HEK293T (cell line): Measurements from ENCODE around the gene LIPG.

ENCODE experiments used
- CTCF ChIA-PET: fragments of 350-600 bp; formaldehyde crosslinking; extraction: SDS; loops from one replicate; lab custom pipeline; 2021; ENCODE audit warnings: antibody characterized with exemption, inconsistent platforms; lab: Yijun Ruan, JAX
- POLR2A ChIA-PET: fragments of 350-600 bp; formaldehyde crosslinking; extraction: SDS; loops from one replicate; lab custom pipeline; 2020; ENCODE audit warnings: antibody characterized with exemption, inconsistent platforms; lab: Yijun Ruan, JAX
- DNase-seq: peaks from one replicate; pipeline ENCODE4 v3.0.0; 2012; ENCODE audit warnings: mixed read lengths; ENCODE audit errors: extremely low spot score
- ARNT ChIP-seq: fragments of 450-650 bp; IDR thresholded peaks from 2 replicates; pipeline ENCODE4 v1.6.1; 2017; ENCODE audit warnings: mild to moderate bottlenecking
- BHLHE40 ChIP-seq: fragments of 450-650 bp; IDR thresholded peaks from 2 replicates; pipeline ENCODE4 v1.6.1; 2016; ENCODE audit warnings: mild to moderate bottlenecking, moderate library complexity, borderline replicate concordance
- CTBP1 ChIP-seq: fragments of 450-650 bp; IDR thresholded peaks from 2 replicates; pipeline ENCODE4 v1.6.1; 2016; ENCODE audit warnings: borderline replicate concordance
- ELF4 ChIP-seq: fragments of 450-650 bp; IDR thresholded peaks from 2 replicates; pipeline ENCODE4 v1.6.1; 2017; ENCODE audit warnings: antibody characterized with exemption
- FOXA1 ChIP-seq: fragments of 450-650 bp; IDR thresholded peaks from 2 replicates; pipeline ENCODE4 v1.6.1; 2016; ENCODE audit warnings: mild to moderate bottlenecking
- FOXK2 ChIP-seq: fragments of 450-650 bp; IDR thresholded peaks from 2 replicates; pipeline ENCODE4 v1.6.1; 2016; ENCODE audit warnings: mild to moderate bottlenecking
- FOXM1 ChIP-seq: fragments of 450-650 bp; IDR thresholded peaks from 2 replicates; pipeline ENCODE4 v1.6.1; 2017; ENCODE audit warnings: mild to moderate bottlenecking, borderline replicate concordance
- HDGF ChIP-seq: fragments of 450-650 bp; IDR thresholded peaks from 2 replicates; pipeline ENCODE4 v1.6.1; 2017; ENCODE audit warnings: antibody characterized with exemption, borderline replicate concordance
- L3MBTL2 ChIP-seq: fragments of 450-650 bp; conservative IDR thresholded peaks from 2 replicates; pipeline ENCODE4 v1.6.1; 2016; ENCODE audit warnings: mild to moderate bottlenecking
- LEF1 ChIP-seq: fragments of 450-650 bp; IDR thresholded peaks from 2 replicates; pipeline ENCODE4 v1.6.1; 2017; ENCODE audit warnings: mild to moderate bottlenecking, borderline replicate concordance
- NFRKB ChIP-seq: fragments of 450-650 bp; IDR thresholded peaks from 2 replicates; pipeline ENCODE4 v1.6.1; 2016; ENCODE audit warnings: mild to moderate bottlenecking, moderate library complexity
- PKNOX1 ChIP-seq: fragments of 450-650 bp; IDR thresholded peaks from 2 replicates; pipeline ENCODE4 v1.6.1; 2016
- SP1 ChIP-seq: fragments of 450-650 bp; IDR thresholded peaks from 2 replicates; pipeline ENCODE4 v1.6.1; 2017
- SUZ12 ChIP-seq: fragments of 450-650 bp; IDR thresholded peaks from 2 replicates; pipeline ENCODE4 v1.6.1; 2016; ENCODE audit warnings: mild to moderate bottlenecking
- TARDBP ChIP-seq: fragments of 450-650 bp; IDR thresholded peaks from 2 replicates; pipeline ENCODE4 v1.6.1; 2016
- ZNF384 ChIP-seq: fragments of 450-650 bp; IDR thresholded peaks from 2 replicates; pipeline ENCODE4 v1.6.1; 2016

The LIPG gene

GRCh38 chr18:49544362-49544761 lies 17.5 kb upstream of the LIPG start:
- ChIA-PET CTCF (no interaction called here), POLR2A (no interaction called here)
- TF ChIP-seq TARDBP (no peak), SP1 (no peak), ARNT (no peak), FOXA1 (no peak), NFRKB (no peak), SUZ12 (no peak), FOXK2 (no peak), HDGF (no peak), BHLHE40 (no peak), ZNF384 (no peak), CTBP1 (no peak)
- no peak for DNase-seq

GRCh38 chr18:49546278-49546677 lies 15.6 kb upstream of the LIPG start:
- no peak for DNase-seq
- TF ChIP-seq ELF4 (no peak), HDGF (no peak), ARNT (no peak), SUZ12 (no peak), FOXK2 (no peak), ZNF384 (no peak), BHLHE40 (no peak), L3MBTL2 (no peak), PKNOX1 (no peak), NFRKB (no peak), FOXA1 (no peak)
- ChIA-PET POLR2A (no interaction called here), CTCF (no interaction called here)

- POLR2A ChIA-PET, result no interaction called here
- CTCF ChIA-PET, result no interaction called here
- TF ChIP-seq FOXM1, result no peak
- TF ChIP-seq SUZ12, result no peak
- TF ChIP-seq FOXK2, result no peak
- TF ChIP-seq ZNF384, result no peak
- TF ChIP-seq L3MBTL2, result no peak
- TF ChIP-seq TARDBP, result no peak
- TF ChIP-seq ELF4, result no peak
- no peak for TF ChIP-seq NFRKB
- TF ChIP-seq SP1, result no peak
- TF ChIP-seq CTBP1, result no peak
Measured at GRCh38 chr18:49546719-49547273, 15.1 kb upstream of the LIPG start.

GRCh38 chr18:49547701-49548100 lies 14.2 kb upstream of the LIPG start:
- POLR2A ChIA-PET, result no interaction called here
- CTCF ChIA-PET, result no interaction called here
- no peak for DNase-seq
- TF ChIP-seq LEF1 (no peak), FOXA1 (no peak), CTBP1 (no peak), ZNF384 (no peak), SUZ12 (no peak), SP1 (no peak), L3MBTL2 (no peak), FOXK2 (no peak), NFRKB (no peak), BHLHE40 (no peak), TARDBP (no peak), HDGF (no peak), ELF4 (no peak), ARNT (no peak), PKNOX1 (no peak), FOXM1 (no peak)

More at GRCh38 chr18:49546719-49547273, 15.1 kb upstream of the LIPG start:
- no peak for DNase-seq

- no peak for DNase-seq
- POLR2A ChIA-PET, result no interaction called here
- CTCF ChIA-PET, result no interaction called here
- TF ChIP-seq NFRKB (no peak), FOXA1 (no peak), CTBP1 (no peak), ELF4 (no peak), TARDBP (no peak)
Measured at GRCh38 chr18:49548229-49548636, 13.6 kb upstream of the LIPG start.

GRCh38 chr18:49550621-49551339 lies 11.1 kb upstream of the LIPG start:
- DNase-seq, result no peak
- POLR2A ChIA-PET, result no interaction called here
- CTCF ChIA-PET, result no interaction called here
- no peak for TF ChIP-seq TARDBP
- TF ChIP-seq ZNF384, result no peak
- TF ChIP-seq PKNOX1, result no peak
- no peak for TF ChIP-seq FOXM1
- TF ChIP-seq LEF1, result no peak
- no peak for TF ChIP-seq FOXA1
- TF ChIP-seq HDGF, result no peak
- no peak for TF ChIP-seq CTBP1

- DNase-seq, result no peak
- POLR2A ChIA-PET, result no interaction called here
- CTCF ChIA-PET, result interaction anchor here (0.6 kb wide), 1 partner anchor 30 kb away, joined by 3 read pairs; no protein-coding TSS in a partner anchor
- TF ChIP-seq SP1 (no peak), FOXA1 (no peak), LEF1 (no peak), ELF4 (no peak), SUZ12 (no peak), PKNOX1 (no peak), NFRKB (no peak), TARDBP (no peak), FOXM1 (no peak), ARNT (no peak)
Measured at GRCh38 chr18:49553003-49553402, 8.9 kb upstream of the LIPG start.
